GM18505 (cell line): Measurements from ENCODE around the gene CTBP2.

Source experiments
- ATAC-seq: cut with Tn5 transposase; IDR thresholded peaks from one replicate; pipeline ENCODE4 v1.9.1; 2021; ENCODE audit not compliant: unreplicated experiment
- POLR2A ChIP-seq: IDR thresholded peaks from 4 replicates; pipeline ENCODE4 v1.6.1; 2011; ENCODE audit warnings: borderline replicate concordance; ENCODE audit not compliant: insufficient read depth, insufficient read length; ENCODE audit errors: extremely low read depth

The CTBP2 gene

GRCh38 chr10:125020871-125021270, 139.5 kb downstream of the CTBP2 start:
- ATAC-seq: no peak
- no peak for TF ChIP-seq POLR2A

GRCh38 chr10:125020386-125020785, 140.0 kb downstream of the CTBP2 start:
- TF ChIP-seq POLR2A: no peak
- ATAC-seq: no peak

DNA sequence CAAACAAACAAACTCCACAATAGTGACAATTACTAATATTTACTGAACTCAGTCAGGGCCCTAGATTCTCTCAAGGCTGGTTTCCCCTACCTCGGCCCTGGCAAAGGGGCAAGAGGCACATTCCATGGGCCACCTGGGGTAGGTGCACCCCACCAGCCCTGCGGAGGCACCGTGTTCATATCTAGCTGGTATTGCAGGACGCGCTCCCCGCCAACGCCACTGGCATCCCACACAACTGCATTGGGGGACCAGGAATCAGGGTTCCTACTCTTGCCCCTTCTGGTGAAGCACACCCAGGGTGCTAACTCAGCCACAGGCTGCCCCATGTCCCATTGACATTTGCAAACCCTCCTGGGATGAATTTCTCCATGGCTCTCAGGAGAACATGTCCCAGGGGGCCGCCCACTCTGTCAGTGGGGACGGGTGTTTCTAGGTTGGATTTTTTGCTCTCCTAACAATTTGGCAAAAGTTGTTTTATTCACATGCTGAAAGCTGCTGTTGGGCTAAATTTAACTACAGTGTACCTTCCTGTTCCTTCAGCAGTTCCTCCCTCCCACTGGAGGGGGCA, 141.7 kb downstream of the CTBP2 start:
- no peak for TF ChIP-seq POLR2A
- ATAC-seq: no peak

DNA sequence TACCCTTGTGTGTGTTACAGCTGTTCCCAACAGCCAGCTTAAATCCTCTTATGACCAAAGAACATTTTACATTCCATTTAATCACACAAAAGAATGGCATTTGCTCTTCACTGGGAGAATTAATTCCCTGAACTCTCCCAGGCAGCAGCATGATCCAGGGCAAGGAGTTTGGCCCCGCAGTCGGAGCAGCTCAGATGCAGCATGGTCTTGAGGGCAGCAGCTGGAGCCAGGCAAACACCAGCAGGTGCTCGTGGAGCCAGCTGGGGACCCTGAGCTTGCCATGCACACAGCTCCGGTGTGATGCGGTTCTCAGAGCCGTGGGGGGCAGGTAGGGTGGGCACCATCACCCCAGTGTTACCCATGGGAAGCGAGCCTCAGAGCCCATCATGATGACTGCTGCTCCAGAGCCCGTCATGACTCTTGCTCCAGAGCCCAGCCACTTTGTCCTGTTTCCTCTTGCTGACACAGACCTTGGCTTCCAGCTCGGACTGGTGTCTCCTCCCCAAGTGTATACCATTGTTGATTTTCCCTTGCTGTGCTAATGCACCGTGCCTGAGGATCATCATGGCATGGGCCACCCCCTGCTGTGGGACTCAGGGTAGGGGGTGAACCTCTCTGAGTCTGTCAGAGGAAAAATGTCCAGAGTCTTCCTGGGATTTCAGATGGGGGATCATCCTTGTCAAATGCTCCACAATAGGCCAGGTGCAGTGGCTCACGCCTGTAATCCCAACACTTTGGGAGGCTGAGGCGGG, 142.6 kb downstream of the CTBP2 start:
- no peak for ATAC-seq

DNA sequence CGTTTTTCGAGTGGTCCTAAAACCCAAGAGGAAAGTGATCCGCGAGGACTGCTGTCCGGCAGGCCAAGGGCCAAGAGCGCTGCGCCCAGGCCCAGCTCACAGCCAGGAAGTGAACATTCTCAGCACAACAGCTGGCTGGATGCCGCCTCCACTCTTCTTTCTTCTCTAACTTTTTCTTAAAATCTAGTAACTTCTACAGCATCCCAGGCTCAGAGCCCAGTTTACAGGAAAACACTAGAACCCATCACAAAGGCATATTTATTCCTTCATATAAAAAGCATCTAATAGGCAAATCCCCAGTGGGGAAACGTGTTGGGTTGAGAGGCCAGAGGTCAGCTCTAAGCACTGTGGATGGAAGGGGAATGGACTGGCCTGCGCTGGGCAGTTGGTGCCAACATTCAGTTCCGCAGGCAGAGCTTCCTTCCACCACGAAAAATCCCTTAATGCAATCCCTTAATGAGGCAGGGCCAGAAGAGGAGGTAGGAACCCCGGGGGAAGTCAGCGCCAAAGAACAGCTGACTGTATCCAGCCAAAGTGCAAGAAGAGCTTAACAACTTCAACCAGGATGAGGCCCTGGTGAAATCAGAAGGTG, 143.7 kb downstream of the CTBP2 start:
- TF ChIP-seq POLR2A: no peak
- ATAC-seq: no peak

More for the DNA sequence above, 142.6 kb downstream of the CTBP2 start:
- TF ChIP-seq POLR2A: no peak

- ATAC-seq: no peak
- TF ChIP-seq POLR2A: no peak
Observed at GRCh38 chr10:125016123-125016522, 144.2 kb downstream of the CTBP2 start.

DNA sequence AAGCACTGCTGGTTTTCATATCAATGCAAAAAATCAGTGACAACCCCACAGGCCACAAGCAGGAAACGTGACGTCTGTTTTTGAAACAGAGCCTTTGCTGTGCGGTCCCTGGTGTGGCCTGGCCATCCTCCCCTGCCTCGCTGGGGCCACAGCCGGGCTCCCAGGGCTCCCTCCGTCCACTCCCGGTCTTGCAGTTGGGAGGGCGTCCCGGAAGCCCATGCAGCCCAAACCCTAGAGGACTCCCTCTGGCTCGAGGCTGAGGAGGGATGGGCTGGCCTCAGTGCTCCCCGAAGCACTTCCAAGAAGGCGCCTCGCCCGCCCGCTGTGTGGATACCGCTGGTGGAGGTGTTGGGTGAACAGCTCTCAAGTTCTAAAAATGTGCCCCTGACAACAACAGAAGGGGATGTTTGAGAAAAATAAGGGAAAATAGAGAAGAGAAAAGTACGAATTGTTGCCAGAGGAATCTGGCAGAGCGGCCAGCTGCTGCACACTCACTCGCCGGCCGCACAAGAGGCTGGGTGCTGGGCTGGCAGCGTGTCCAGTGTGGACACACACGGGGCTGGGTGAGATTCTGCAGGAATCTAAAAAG, 144.9 kb downstream of the CTBP2 start:
- TF ChIP-seq POLR2A: no peak
- no peak for ATAC-seq

DNA sequence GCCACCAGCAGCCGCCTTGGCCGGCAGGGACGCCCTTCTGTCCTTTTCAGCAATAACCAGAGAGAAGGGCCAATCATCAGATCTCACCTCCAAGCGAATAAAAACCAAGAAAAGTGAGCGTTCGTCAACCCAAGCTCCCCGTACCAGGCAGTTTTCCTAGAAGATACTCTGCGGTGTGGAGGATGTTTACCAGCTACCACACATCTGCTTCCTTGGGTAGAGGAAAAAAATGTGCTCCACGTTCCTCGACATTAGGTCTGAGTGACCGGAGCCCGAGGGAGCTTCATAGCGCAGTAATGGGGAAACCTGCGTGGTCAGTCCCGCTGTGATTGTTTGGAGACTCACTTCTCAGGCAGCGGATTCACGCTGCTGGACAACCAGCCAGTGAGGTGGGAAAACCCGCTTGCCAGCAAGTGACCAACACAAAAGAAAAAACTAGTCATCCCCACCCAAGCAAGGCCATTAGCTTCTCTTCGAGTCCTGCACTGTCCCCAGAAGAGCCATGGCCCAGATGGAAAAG, 145.5 kb downstream of the CTBP2 start:
- no peak for ATAC-seq
- no peak for TF ChIP-seq POLR2A

- no peak for ATAC-seq
- TF ChIP-seq POLR2A: no peak
Observed at GRCh38 chr10:125014086-125014830, 146.1 kb downstream of the CTBP2 start.

GRCh38 chr10:125013529-125013872, 146.9 kb downstream of the CTBP2 start:
- TF ChIP-seq POLR2A: no peak
- no peak for ATAC-seq

DNA sequence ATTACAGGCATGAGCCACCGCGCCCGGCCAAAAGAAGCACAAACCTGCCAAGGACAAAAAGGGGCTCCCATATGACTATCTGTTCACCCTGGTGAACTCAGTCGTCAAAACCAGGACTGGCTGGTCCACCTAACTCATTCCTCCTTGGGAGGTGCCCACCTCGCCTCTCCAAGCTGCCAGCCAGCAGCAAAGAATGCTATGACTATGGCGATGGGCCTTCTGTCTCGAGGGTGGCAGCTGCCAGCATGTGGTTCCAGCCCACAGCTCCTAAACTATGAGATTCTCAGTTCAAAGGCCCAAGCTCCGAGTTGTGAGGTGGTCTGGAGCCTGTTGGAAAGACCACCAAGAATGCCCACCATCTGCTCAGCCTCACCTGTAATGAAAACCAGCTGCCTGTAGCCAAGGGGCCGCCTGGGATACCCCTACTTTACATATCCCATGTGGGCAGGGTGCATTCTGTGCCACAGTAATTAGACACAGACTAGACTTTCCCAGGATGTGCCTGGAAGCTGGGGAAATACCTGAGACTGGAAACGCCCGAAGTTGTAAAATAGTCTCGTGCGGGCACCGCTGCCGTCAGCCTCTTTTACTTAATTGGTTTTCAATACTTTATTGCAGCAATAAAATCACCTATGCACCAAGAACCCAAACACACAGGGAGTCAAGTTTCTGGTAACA, 147.4 kb downstream of the CTBP2 start:
- ATAC-seq: no peak
- no peak for TF ChIP-seq POLR2A

- no peak for ATAC-seq
- no peak for TF ChIP-seq POLR2A
Observed at GRCh38 chr10:125011926-125012705, 148.2 kb downstream of the CTBP2 start.

- TF ChIP-seq POLR2A: no peak
- no peak for ATAC-seq
Observed at GRCh38 chr10:125011171-125011925, 149.0 kb downstream of the CTBP2 start.
